A549 (cell line): ENCODE data around the gene MOB3C. TPM values are rescaled to one million over a fixed set of nuclear protein-coding genes. Genes with fewer than 3 reads are reported as not detected.

Source experiments
- ATAC-seq, 2 experiments: fragments of 200-7000 bp in 1 of 2; fragments of >200 bp in 1 of 2; cut with Nextera tagmentation in 1 of 2; cut with Tn5 transposase in 1 of 2; 3 replicates each; pipeline versions ENCODE4 v1.8.0 to v1.9.1; 2018 to 2020; ENCODE audit warnings: mild to moderate bottlenecking in 1 of 2, moderate library complexity in 1 of 2
- CTCF ChIA-PET: fragments of 300-600 bp; sonication (Branson Sonifier 250); formaldehyde crosslinking; extraction: SDS; loops from one replicate; lab custom pipeline; 2021; ENCODE audit warnings: antibody characterized with exemption, inconsistent platforms; lab: Yijun Ruan, JAX
- POLR2A ChIA-PET: fragments of 350-600 bp; formaldehyde crosslinking; extraction: SDS; loops from one replicate; lab custom pipeline; 2021; ENCODE audit warnings: antibody characterized with exemption, inconsistent platforms; lab: Yijun Ruan, JAX
- DNase-seq, 2 experiments: peaks; one replicate each; pipeline versions ENCODE4 v3.0.0 to v3.0.0-alpha.2; 2011 to 2016; ENCODE audit warnings: low read depth in 1 of 2, low spot score in 1 of 2
- FAIRE-seq: peaks from 2 replicates; lab custom pipeline; 2011; peaks lifted over from hg19 to GRCh38; lab: Jason Lieb, UNC
- H3K27ac ChIP-seq, 2 experiments: fragments of >200 bp; sonication (Bioruptor Twin); formaldehyde crosslinking; 3 replicates each; pipeline ENCODE4 v1.5.1; 2016 to 2017
- H3K4me1 ChIP-seq: fragments of >200 bp; sonication (Bioruptor Twin); formaldehyde crosslinking; 3 replicates; pipeline ENCODE4 v1.6.1; 2016
- H3K4me2 ChIP-seq: fragments of >200 bp; sonication (Bioruptor Twin); formaldehyde crosslinking; 3 replicates; pipeline ENCODE4 v1.6.1; 2016
- H3K4me3 ChIP-seq: fragments of >200 bp; sonication (Bioruptor Twin); formaldehyde crosslinking; 3 replicates; pipeline ENCODE4 v1.5.1; 2016
- H3K9me3 ChIP-seq: fragments of >200 bp; sonication (Bioruptor Twin); formaldehyde crosslinking; 3 replicates; pipeline ENCODE4 v1.6.1; 2016
- ATOH8 ChIP-seq: fragments of 250-450 bp; sonication (Bioruptor Pico); IDR thresholded peaks from 2 replicates; pipeline ENCODE4 v1.5.0; 2020; ENCODE audit warnings: low read depth, mild to moderate bottlenecking, moderate library complexity
- BHLHE40 ChIP-seq: IDR thresholded peaks from 2 replicates; pipeline ENCODE4 v1.6.1; 2012; ENCODE audit warnings: low read depth, low read length, inconsistent platforms
- CEBPB ChIP-seq, 2 experiments: fragments of >200 bp in 1 of 2; sonication (Bioruptor Twin) in 1 of 2; formaldehyde crosslinking in 1 of 2; IDR thresholded peaks; 2 replicates each; pipeline ENCODE4 v1.6.1; 2012 to 2016
- CHD2 ChIP-seq: fragments of 150-350 bp; IDR thresholded peaks from 2 replicates; pipeline ENCODE4 v1.6.1; 2014; ENCODE audit warnings: low read length; ENCODE audit not compliant: partially characterized antibody
- CHD4 ChIP-seq: fragments of 200-600 bp; sonication (generic); IDR thresholded peaks from 2 replicates; pipeline ENCODE4 v1.6.1; 2016; ENCODE audit warnings: antibody characterized with exemption, mild to moderate bottlenecking, borderline replicate concordance
- EHF ChIP-seq: fragments of 250-450 bp; sonication (Bioruptor Pico); IDR thresholded peaks from 2 replicates; pipeline ENCODE4 v1.5.0; 2020; ENCODE audit warnings: mild to moderate bottlenecking
- EP300 ChIP-seq, 2 experiments: fragments of >200 bp; sonication (Bioruptor Twin); formaldehyde crosslinking; IDR thresholded peaks; 2 replicates in 1 of 2; 3 replicates in 1 of 2; pipeline ENCODE4 v1.6.1; 2016 to 2017
- FOSB ChIP-seq: fragments of 250-450 bp; sonication (Bioruptor Pico); IDR thresholded peaks from 2 replicates; pipeline ENCODE4 v1.5.0; 2020; ENCODE audit warnings: mild to moderate bottlenecking, moderate library complexity
- FOSL2 ChIP-seq, 2 experiments: fragments of 450-650 bp in 1 of 2; fragments of >200 bp in 1 of 2; sonication (Bioruptor Twin) in 1 of 2; formaldehyde crosslinking; IDR thresholded peaks; 2 replicates each; pipeline versions ENCODE4 v1.5.0 to v1.6.1; 2016 to 2020; ENCODE audit warnings: mild to moderate bottlenecking in 1 of 2, moderate library complexity in 1 of 2
- HES2 ChIP-seq: fragments of >200 bp; sonication (Bioruptor Twin); formaldehyde crosslinking; IDR thresholded peaks from 2 replicates; pipeline ENCODE4 v1.6.1; 2016
- HEYL ChIP-seq: fragments of 250-450 bp; sonication (Bioruptor Pico); IDR thresholded peaks from 2 replicates; pipeline ENCODE4 v1.8.0; 2021; ENCODE audit warnings: mild to moderate bottlenecking, moderate library complexity
- HOXB13 ChIP-seq: fragments of 250-450 bp; sonication (Bioruptor Pico); IDR thresholded peaks from 2 replicates; pipeline ENCODE4 v1.5.0; 2020; ENCODE audit warnings: low read depth, mild to moderate bottlenecking, moderate library complexity
- MYC ChIP-seq: IDR thresholded peaks from 2 replicates; pipeline ENCODE4 v1.6.1; 2012; ENCODE audit warnings: mild to moderate bottlenecking, inconsistent platforms, low read length, improper control_type of control experiment, borderline replicate concordance
- RARB ChIP-seq: fragments of 250-450 bp; sonication (Bioruptor Pico); IDR thresholded peaks from 2 replicates; pipeline ENCODE4 v1.8.0; 2021; ENCODE audit warnings: mild to moderate bottlenecking, moderate library complexity
- RCOR1 ChIP-seq: fragments of 150-350 bp; IDR thresholded peaks from 2 replicates; pipeline ENCODE4 v1.6.1; 2014; ENCODE audit warnings: antibody characterized with exemption, low read length, low read depth
- RFX5 ChIP-seq: fragments of 450-650 bp; IDR thresholded peaks from 2 replicates; pipeline ENCODE4 v1.7.1; 2014; ENCODE audit warnings: antibody characterized with exemption, mild to moderate bottlenecking, moderate library complexity
- SREBF2 ChIP-seq: fragments of 450-650 bp; IDR thresholded peaks from 2 replicates; pipeline ENCODE4 v1.6.1; 2014; ENCODE audit warnings: mild to moderate bottlenecking, moderate library complexity
- TP53 ChIP-seq: fragments of 250-450 bp; sonication (Bioruptor Pico); IDR thresholded peaks from 2 replicates; pipeline ENCODE4 v1.5.0; 2021; ENCODE audit warnings: mild to moderate bottlenecking, moderate library complexity
- ZNF302 ChIP-seq: fragments of 250-450 bp; sonication (Bioruptor Pico); IDR thresholded peaks from 2 replicates; pipeline ENCODE4 v1.9.0; 2021; ENCODE audit warnings: inconsistent platforms, mild to moderate bottlenecking, moderate library complexity
- WGBS: methylation state at CpG from one replicate; pipeline ENCODE4 v1.1.6; 2017; ENCODE audit errors: missing lambda C conversion rate; 5-methylcytosine and 5-hydroxymethylcytosine counted together
- polyA plus RNA-seq, 4 experiments: library from polyadenylated mRNA; depleted of rRNA in 3 of 4; stranded (reverse); fragments of >200 nt; fragmentation: RNase III in 1 of 4; extraction: RNeasy Plus Mini Kit Qiagen cat#74134 plus additional on column Dnase treatment in 1 of 4; gene quantifications; 2 replicates in 3 of 4; 3 replicates in 1 of 4; pipeline ENCODE4 v1.2.3, GENCODE V29; 2011 to 2017
- TF ChIP-seq, protein P1 (sequence below): IDR thresholded peaks from 2 replicates; pipeline ENCODE4 v1.6.1; 2012
- TF ChIP-seq, protein P2 (sequence below): fragments of 150-350 bp; IDR thresholded peaks from 2 replicates; pipeline ENCODE4 v1.6.1; 2014; ENCODE audit warnings: low read depth, mild to moderate bottlenecking, low read length
- TF ChIP-seq, protein P3 (sequence below): fragments of 250-450 bp; sonication (Bioruptor Pico); IDR thresholded peaks from 2 replicates; pipeline ENCODE4 v1.5.0; 2021; ENCODE audit warnings: mild to moderate bottlenecking, moderate library complexity, borderline replicate concordance

MOB3C gene
- polyA plus RNA-seq, 2 of the 4 experiments (the other 2 are of a cell fraction): 2.6 to 2.7 TPM

GRCh38 chr1:46592823-46593222 is 23.8 kb downstream of the MOB3C start:
- Histone ChIP-seq H3K9me3 (no peaks in the 10 kb centered on the region), H3K27ac (no peak overlapping the region), H3K4me1 (no peaks in the 10 kb centered on the region), H3K4me3 (no peak overlapping the region), H3K4me2 (no peak overlapping the region)
- WGBS: 96% methylated on average over 4 of the region's 4 CpGs
- no peak for ATAC-seq
- ChIA-PET POLR2A (no interaction called here), CTCF (interaction anchor here (1.4 kb wide), 1 partner anchor 12 kb away, joined by 3 read pairs; the partner anchor contains the start of gene MKNK1)
- FAIRE-seq: no peak
- no peak for DNase-seq
- TF ChIP-seq, protein P1, sequence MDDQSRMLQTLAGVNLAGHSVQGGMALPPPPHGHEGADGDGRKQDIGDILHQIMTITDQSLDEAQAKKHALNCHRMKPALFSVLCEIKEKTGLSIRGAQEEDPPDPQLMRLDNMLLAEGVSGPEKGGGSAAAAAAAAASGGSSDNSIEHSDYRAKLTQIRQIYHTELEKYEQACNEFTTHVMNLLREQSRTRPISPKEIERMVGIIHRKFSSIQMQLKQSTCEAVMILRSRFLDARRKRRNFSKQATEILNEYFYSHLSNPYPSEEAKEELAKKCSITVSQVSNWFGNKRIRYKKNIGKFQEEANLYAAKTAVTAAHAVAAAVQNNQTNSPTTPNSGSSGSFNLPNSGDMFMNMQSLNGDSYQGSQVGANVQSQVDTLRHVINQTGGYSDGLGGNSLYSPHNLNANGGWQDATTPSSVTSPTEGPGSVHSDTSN: no peak
- TF ChIP-seq SREBF2 (no peak), HES2 (no peak), CHD4 (no peak)

- FAIRE-seq (no peak), ATAC-seq (no peak)
- TF ChIP-seq SREBF2: no peak
- TF ChIP-seq HEYL (CRISPR knock-in tag): no peak
- no peak for TF ChIP-seq FOSL2 (IDR thresholded peaks at IDR 0.05)
- no peak for TF ChIP-seq FOSL2 (CRISPR knock-in tag; IDR thresholded peaks at IDR 0.05)
- no peak for TF ChIP-seq EHF (CRISPR knock-in tag)
- TF ChIP-seq ATOH8 (CRISPR knock-in tag): no peak
- TF ChIP-seq FOSB: no peak
- no peak for TF ChIP-seq BHLHE40
- no peak for TF ChIP-seq RFX5
- no peak for TF ChIP-seq CHD4
- TF ChIP-seq MYC: no peak
- TF ChIP-seq CHD2: no peak
- TF ChIP-seq, protein P2, sequence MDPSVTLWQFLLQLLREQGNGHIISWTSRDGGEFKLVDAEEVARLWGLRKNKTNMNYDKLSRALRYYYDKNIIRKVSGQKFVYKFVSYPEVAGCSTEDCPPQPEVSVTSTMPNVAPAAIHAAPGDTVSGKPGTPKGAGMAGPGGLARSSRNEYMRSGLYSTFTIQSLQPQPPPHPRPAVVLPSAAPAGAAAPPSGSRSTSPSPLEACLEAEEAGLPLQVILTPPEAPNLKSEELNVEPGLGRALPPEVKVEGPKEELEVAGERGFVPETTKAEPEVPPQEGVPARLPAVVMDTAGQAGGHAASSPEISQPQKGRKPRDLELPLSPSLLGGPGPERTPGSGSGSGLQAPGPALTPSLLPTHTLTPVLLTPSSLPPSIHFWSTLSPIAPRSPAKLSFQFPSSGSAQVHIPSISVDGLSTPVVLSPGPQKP: no peak
- TF ChIP-seq RARB (CRISPR knock-in tag): no peak
- no peak for TF ChIP-seq ZNF302
- TF ChIP-seq RCOR1: no peak
- no peak for TF ChIP-seq HOXB13 (CRISPR knock-in tag)
- no peak for TF ChIP-seq CEBPB (IDR thresholded peaks at IDR 0.05)
- no peak for TF ChIP-seq EP300 (IDR thresholded peaks at IDR 0.05)
- TF ChIP-seq, protein P3, sequence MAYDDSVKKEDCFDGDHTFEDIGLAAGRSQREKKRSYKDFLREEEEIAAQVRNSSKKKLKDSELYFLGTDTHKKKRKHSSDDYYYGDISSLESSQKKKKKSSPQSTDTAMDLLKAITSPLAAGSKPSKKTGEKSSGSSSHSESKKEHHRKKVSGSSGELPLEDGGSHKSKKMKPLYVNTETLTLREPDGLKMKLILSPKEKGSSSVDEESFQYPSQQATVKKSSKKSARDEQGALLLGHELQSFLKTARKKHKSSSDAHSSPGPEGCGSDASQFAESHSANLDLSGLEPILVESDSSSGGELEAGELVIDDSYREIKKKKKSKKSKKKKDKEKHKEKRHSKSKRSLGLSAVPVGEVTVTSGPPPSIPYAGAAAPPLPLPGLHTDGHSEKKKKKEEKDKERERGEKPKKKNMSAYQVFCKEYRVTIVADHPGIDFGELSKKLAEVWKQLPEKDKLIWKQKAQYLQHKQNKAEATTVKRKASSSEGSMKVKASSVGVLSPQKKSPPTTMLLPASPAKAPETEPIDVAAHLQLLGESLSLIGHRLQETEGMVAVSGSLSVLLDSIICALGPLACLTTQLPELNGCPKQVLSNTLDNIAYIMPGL (CRISPR knock-in tag): no peak
- no peak for TF ChIP-seq TP53 (CRISPR knock-in tag)
- TF ChIP-seq, all 56 proteins: peak for 0
- H3K27ac ChIP-seq: no peak overlapping the region
- no peak overlapping the region for H3K4me3 ChIP-seq
- no peaks in the 10 kb centered on the region for H3K4me1 ChIP-seq
- H3K4me2 ChIP-seq: no peak overlapping the region
- no peak for DNase-seq
- CTCF ChIA-PET: no interaction called here
- no peaks in the 10 kb centered on the region for H3K9me3 ChIP-seq
- 97% methylated on average over 3 of the region's 3 CpGs for WGBS
- POLR2A ChIA-PET: no interaction called here
Observed at GRCh38 chr1:46589529-46589928, 27.1 kb downstream of the MOB3C start.
